ENCODE measurements around the gene MARCHF6.
"Not testable (repeated sequence)": the region's sequence is repeated elsewhere in the genome, so short reads cannot be mapped to it uniquely, and the experiment has no call there.

MARCHF6 gene

DNA sequence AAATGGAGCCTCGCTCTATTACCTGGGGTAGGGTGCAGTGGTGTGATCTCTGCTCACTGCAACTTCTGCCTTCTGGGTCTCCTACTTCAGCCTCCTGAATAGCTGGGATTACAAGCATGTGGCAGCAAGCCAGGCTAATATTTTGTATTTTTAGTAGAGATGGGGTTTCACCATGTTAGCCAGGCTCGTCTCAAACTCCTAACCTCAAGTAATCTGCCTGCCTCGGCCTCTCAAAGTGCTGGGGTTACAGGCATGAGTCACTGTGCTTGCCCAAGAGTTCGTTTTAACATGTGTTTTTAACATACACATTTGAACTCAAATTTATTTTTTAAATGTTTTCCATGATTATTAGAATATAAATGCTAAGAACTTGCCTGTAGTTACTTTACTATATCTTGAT, 34.2 kb downstream of the MARCHF6 start:
- no peak for DNase-seq

DNA sequence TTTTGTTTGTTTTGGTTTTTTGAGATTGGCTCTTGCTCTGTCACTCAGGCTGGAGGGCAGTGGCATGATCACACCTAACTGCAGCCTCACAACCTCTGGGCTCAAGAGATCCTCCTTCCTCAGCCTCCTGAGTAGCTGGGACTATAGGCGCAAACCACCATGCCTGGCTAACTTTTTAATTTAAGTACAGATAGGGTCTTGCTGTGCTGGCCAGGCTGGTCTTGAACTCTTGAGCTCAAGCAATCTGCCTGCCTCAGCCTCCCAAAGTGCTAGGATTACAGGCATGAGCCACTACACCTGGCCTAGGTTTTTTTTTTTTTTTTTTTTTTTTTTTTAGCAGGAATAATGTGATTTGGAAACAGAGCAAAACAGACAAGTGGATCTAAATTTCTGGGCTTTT, 37.6 kb downstream of the MARCHF6 start:
- DNase-seq: no peak

DNA sequence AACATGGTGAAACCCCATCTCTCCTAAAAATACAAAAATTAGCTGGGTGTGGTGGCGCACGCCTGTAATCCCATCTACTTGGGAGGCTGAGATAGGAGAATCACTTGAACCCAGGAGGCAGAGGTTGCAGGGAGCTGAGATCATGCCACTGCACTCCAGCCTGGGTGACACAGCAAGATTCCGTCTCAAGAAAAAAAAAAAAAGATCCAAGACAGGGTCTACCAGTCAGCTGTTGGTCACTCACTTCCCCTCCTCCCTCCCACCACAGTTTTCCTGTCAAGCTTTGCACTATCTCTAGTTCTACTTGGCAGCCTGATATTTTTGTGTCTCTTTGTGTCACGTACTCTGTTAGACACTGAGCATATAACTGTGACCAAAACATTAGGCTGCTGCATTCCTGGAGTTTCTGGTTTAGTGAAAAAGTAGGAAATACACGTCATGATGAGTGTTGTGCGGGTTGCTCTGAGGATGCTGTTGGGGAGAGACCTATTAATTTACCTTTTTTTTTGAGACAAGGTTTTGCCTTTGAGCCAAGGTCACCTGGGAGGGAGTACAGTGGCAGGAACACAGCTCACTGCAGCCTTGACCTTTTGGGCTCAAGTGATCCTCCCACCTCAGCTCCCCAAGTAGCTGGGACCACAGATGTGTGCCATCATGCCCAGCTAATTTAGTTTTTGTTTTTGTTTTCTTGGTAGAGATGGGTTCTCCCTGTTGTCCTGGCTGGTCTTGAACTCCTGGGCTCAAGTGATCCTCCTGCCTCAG, 39.3 kb downstream of the MARCHF6 start:
- DNase-seq: not testable (repeated sequence)

DNA sequence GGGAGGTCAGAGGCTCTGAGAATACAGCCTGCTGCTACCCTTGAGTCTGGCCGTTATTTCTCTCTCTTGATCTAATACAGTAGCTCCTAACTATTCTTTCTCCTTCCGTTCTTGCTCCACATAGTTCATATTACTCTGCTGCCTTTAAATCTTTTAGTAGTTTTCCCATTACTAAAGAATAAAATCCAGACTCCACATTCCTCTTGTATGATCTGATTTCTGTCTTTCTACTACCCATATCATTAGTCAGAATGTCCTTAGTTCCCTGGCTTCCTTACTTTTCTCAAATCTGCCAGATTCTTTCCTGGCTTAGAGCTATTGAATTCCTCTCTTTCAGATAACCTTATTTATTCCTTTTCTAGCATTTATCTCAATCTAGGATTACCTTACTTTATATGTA, 40.0 kb downstream of the MARCHF6 start:
- no peak for DNase-seq

DNA sequence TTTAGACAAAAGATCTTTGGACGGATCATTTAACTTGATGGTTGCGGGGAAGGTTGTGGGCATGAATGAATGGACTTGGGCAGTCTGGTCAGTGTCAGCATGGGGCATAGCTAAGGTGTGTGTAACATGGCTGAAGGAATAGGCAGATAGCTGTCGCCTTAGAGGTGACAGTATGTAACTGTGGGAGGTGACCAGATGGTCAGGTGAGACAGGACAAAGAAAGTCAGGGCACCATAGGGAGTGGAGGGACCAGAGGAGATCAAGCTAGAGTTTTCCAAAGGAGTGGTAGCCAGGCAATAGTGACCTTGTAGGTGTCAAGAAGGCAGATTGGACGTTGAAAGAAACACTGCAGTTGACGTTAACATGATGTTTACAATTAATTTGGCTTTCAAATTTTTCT, 43.1 kb downstream of the MARCHF6 start:
- DNase-seq: no peak

DNA sequence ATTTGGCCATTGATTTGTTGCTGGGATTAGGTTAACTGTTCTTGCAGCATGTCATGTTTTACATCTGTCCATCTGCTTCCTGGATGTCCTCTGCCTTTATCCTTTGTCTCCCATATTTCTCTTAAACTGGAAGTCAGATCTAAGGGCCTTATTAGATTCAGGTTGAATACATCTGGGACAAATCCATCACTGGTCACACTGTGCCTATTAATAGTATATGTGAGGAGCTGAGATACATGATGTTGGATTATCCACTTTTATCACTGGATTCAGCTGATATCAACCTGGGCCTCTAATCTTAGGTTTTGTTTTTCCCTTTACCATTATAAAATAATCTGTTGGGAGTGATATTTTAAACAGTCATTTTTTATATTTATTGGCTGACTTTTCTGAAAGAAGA, 46.3 kb downstream of the MARCHF6 start:
- DNase-seq: no peak

DNA sequence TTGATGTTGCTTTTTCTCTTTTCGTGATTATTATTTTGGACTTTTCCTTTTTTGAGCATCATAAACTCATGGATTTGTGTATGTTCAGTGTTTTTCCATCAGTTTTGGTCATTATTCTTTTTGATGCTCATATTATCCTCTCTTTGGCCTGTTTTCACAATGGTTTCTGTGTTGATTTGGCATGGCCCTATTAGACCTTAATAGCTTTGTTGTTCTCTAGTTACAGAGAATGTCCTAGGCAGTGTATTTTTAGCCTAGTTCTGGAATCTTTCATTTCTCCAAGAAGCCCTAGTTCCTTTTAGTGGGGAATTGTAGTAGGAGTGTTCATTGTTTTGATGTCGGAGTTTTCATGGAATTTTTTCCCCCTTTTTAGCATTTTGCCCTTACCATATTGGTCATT, 46.9 kb downstream of the MARCHF6 start:
- DNase-seq: no peak

DNA sequence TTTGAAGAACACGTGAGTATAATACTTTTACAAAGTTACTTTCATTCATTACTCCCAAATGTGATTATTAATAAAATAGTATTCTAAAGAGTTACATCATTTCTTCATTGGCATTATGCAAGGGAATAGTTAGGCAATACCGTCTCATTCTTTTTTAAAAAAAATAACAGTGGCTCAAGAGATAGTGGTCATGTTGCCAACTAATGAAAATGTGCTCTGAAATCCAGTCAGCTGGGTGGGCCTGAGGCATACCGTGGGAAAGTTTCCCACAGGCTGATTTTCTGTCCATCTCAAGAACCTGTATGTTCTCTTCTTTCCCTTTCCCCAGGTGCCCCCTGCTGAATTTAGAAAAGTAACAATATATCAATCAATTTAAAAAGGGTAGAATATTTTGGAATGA, 47.3 kb downstream of the MARCHF6 start:
- no peak for DNase-seq

DNA sequence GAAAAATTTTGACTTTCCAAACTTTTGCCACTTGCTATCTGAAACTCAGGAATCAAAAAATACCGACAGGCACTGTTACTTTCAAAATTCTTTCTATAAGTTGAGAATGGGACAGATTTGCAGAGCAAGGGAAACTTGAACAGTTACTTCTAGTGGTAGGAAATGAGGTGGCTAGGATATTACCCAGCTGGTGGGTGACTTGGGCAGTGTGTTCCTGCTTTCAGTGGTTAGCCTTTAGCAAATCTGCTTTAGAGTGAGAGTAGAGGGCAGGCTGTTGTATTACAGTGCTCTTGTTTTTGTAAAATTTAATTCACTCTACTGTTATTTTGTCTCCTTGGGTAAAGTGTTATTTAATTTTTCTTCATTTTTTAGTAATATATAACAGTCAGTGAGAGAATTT, 48.0 kb downstream of the MARCHF6 start:
- DNase-seq: no peak
